Ishikawa (cell line): ENCODE measurements around the gene TPSG1.

Source experiments
- EP300 ChIP-seq: IDR thresholded peaks from 2 replicates; pipeline ENCODE4 v1.6.1; 2012; ENCODE audit warnings: borderline replicate concordance
- NFIC ChIP-seq: IDR thresholded peaks from 2 replicates; pipeline ENCODE4 v1.6.1; 2012
- RAD21 ChIP-seq: IDR thresholded peaks from 2 replicates; pipeline ENCODE4 v1.6.1; 2012; ENCODE audit warnings: low read depth
- TAF1 ChIP-seq: IDR thresholded peaks from 2 replicates; pipeline ENCODE4 v1.6.1; 2012; ENCODE audit warnings: low read depth, mild to moderate bottlenecking
- TEAD4 ChIP-seq: IDR thresholded peaks from 2 replicates; pipeline ENCODE4 v1.6.1; 2012

GRCh38 chr16:1221628-1222552, 3.2 kb downstream of the TPSG1 start:
- no peak for TF ChIP-seq RAD21
- TF ChIP-seq NFIC = no peak
- no peak for TF ChIP-seq EP300
- no peak for TF ChIP-seq TAF1
- TF ChIP-seq TEAD4 = no peak
